HG02610 (cell line): ENCODE measurements around the gene KLHL3.

Experiments used
- ATAC-seq: cut with Tn5 transposase; IDR thresholded peaks from one replicate; pipeline ENCODE4 v1.9.1; 2021; ENCODE audit warnings: mild to moderate bottlenecking, moderate library complexity; ENCODE audit not compliant: unreplicated experiment

Gene KLHL3

GRCh38 chr5:137615171-137615775, 120.6 kb downstream of the KLHL3 start:
- ATAC-seq, result no peak

GRCh38 chr5:137613554-137614265, 122.2 kb downstream of the KLHL3 start:
- ATAC-seq, result no peak

- no peak for ATAC-seq
Observed at GRCh38 chr5:137612576-137612975, 123.3 kb downstream of the KLHL3 start.

- no peak for ATAC-seq
Observed at GRCh38 chr5:137611794-137612435, 124.0 kb downstream of the KLHL3 start.

- ATAC-seq, result no peak
Observed at GRCh38 chr5:137611011-137611580, 124.8 kb downstream of the KLHL3 start.

GRCh38 chr5:137610598-137610997, 125.3 kb downstream of the KLHL3 start:
- no peak for ATAC-seq

- ATAC-seq, result no peak
Observed at GRCh38 chr5:137609127-137609526, 126.8 kb downstream of the KLHL3 start.

- ATAC-seq, result no peak
Observed at GRCh38 chr5:137607771-137608170, 128.1 kb downstream of the KLHL3 start.

- no peak for ATAC-seq
Observed at GRCh38 chr5:137606401-137606800, 129.5 kb downstream of the KLHL3 start.

- no peak for ATAC-seq
Observed at GRCh38 chr5:137605411-137605810, 130.5 kb downstream of the KLHL3 start.

GRCh38 chr5:137604348-137605095, 131.4 kb downstream of the KLHL3 start:
- no peak for ATAC-seq

- no peak for ATAC-seq
Observed at GRCh38 chr5:137603891-137604290, 132.0 kb downstream of the KLHL3 start.

- ATAC-seq, result no peak
Observed at GRCh38 chr5:137603356-137603755, 132.5 kb downstream of the KLHL3 start.

- no peak for ATAC-seq
Observed at GRCh38 chr5:137602721-137603273, 133.1 kb downstream of the KLHL3 start.

GRCh38 chr5:137600721-137601360, 135.0 kb downstream of the KLHL3 start:
- no peak for ATAC-seq

GRCh38 chr5:137599457-137599856, 136.4 kb downstream of the KLHL3 start:
- no peak for ATAC-seq

- ATAC-seq, result no peak
Observed at GRCh38 chr5:137598399-137598798, 137.5 kb downstream of the KLHL3 start.

- no peak for ATAC-seq
Observed at GRCh38 chr5:137596941-137597340, 138.9 kb downstream of the KLHL3 start.

- ATAC-seq, result no peak
Observed at GRCh38 chr5:137595396-137596079, 140.4 kb downstream of the KLHL3 start.

GRCh38 chr5:137594717-137595116, 141.2 kb downstream of the KLHL3 start:
- ATAC-seq, result no peak
